HCT116 (cell line): ENCODE results near the gene SERPINA10.

Experiments
- CBX3 ChIP-seq: IDR thresholded peaks from 2 replicates; pipeline ENCODE4 v1.6.1; 2012; ENCODE audit warnings: low read depth
- EGR1 ChIP-seq: IDR thresholded peaks from 2 replicates; pipeline ENCODE4 v1.6.1; 2012; ENCODE audit warnings: low read depth
- EZH2 ChIP-seq: fragments of 200-600 bp; sonication (generic); IDR thresholded peaks from 2 replicates; pipeline ENCODE4 v1.6.1; 2017; ENCODE audit warnings: antibody characterized with exemption, mixed run types
- JUND ChIP-seq: IDR thresholded peaks from 2 replicates; pipeline ENCODE4 v1.6.1; 2012
- POLR2A ChIP-seq: IDR thresholded peaks from 2 replicates; pipeline ENCODE4 v1.7.0; 2011; ENCODE audit warnings: borderline replicate concordance; ENCODE audit not compliant: insufficient read depth, insufficient read length; ENCODE audit errors: extremely low read depth
- POLR2AphosphoS5 ChIP-seq: IDR thresholded peaks from 2 replicates; pipeline ENCODE4 v1.6.1; 2011; ENCODE audit warnings: mild to moderate bottlenecking, low read depth, low read length, moderate library complexity
- TF ChIP-seq, protein P1 (sequence below), 3 experiments: fragments of 200-600 bp in 1 of 3; sonication (generic) in 1 of 3; IDR thresholded peaks in 2 of 3; conservative IDR thresholded peaks in 1 of 3; 2 replicates each; pipeline ENCODE4 v1.5.1; 2012 to 2017; ENCODE audit warnings: low read depth in 2 of 3, low read length in 2 of 3, antibody characterized with exemption in 1 of 3, borderline replicate concordance in 1 of 3, control low read depth in 1 of 3, mild to moderate bottlenecking in 1 of 3, mixed read lengths in 1 of 3, mixed run types in 1 of 3, moderate library complexity in 1 of 3; ENCODE audit not compliant: insufficient read depth in 1 of 3
- TF ChIP-seq, protein P2 (sequence below): IDR thresholded peaks from 2 replicates; pipeline ENCODE4 v1.6.1; 2012; ENCODE audit warnings: low read depth

DNA sequence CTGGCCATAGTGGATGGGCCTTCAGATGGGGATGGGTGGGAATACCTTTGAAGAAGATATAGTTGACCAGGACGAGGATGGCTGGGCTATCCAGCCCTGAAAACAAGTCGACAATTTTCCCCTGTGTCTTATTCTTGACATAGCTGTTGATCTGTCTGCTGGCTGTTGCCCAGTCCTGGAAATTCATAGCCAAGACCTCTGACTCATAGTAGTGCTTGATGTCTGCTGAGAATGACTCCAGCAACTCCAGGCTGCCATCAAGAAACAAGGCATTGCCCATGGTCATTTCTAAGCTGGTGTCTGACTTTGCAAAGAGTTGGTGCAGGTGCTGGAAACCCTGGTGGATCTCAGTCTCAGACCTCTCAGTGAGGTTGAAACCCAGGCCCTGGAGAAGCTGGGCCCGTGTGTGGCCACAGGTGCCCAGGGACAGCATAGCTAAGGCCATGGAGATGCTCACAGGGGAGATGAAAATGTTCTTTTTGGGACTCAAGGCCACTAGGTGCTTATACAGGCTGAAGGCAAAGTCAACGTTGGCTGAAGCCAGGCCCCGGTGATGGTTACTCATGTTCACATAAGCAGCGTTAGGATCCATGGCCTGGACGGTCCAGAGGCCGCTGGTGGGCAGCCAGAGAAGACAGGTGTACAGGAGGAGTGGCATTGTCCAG, 21.1 kb upstream of the SERPINA10 start:
- TF ChIP-seq, protein P1, sequence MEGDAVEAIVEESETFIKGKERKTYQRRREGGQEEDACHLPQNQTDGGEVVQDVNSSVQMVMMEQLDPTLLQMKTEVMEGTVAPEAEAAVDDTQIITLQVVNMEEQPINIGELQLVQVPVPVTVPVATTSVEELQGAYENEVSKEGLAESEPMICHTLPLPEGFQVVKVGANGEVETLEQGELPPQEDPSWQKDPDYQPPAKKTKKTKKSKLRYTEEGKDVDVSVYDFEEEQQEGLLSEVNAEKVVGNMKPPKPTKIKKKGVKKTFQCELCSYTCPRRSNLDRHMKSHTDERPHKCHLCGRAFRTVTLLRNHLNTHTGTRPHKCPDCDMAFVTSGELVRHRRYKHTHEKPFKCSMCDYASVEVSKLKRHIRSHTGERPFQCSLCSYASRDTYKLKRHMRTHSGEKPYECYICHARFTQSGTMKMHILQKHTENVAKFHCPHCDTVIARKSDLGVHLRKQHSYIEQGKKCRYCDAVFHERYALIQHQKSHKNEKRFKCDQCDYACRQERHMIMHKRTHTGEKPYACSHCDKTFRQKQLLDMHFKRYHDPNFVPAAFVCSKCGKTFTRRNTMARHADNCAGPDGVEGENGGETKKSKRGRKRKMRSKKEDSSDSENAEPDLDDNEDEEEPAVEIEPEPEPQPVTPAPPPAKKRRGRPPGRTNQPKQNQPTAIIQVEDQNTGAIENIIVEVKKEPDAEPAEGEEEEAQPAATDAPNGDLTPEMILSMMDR (IDR thresholded peaks at IDR 0.05 in 2 of 3, conservative IDR thresholded peaks at IDR 0.05 in 1 of 3; ENCODE audit: borderline replicate concordance in 1 of 3, insufficient read depth in 1 of 3, low read depth in 2 of 3, low read length in 2 of 3), result no peak
- TF ChIP-seq EGR1 (no peak), CBX3 (no peak), EZH2 (no peak), POLR2A (no peak), POLR2AphosphoS5 (no peak), JUND (no peak)
- TF ChIP-seq, protein P2, sequence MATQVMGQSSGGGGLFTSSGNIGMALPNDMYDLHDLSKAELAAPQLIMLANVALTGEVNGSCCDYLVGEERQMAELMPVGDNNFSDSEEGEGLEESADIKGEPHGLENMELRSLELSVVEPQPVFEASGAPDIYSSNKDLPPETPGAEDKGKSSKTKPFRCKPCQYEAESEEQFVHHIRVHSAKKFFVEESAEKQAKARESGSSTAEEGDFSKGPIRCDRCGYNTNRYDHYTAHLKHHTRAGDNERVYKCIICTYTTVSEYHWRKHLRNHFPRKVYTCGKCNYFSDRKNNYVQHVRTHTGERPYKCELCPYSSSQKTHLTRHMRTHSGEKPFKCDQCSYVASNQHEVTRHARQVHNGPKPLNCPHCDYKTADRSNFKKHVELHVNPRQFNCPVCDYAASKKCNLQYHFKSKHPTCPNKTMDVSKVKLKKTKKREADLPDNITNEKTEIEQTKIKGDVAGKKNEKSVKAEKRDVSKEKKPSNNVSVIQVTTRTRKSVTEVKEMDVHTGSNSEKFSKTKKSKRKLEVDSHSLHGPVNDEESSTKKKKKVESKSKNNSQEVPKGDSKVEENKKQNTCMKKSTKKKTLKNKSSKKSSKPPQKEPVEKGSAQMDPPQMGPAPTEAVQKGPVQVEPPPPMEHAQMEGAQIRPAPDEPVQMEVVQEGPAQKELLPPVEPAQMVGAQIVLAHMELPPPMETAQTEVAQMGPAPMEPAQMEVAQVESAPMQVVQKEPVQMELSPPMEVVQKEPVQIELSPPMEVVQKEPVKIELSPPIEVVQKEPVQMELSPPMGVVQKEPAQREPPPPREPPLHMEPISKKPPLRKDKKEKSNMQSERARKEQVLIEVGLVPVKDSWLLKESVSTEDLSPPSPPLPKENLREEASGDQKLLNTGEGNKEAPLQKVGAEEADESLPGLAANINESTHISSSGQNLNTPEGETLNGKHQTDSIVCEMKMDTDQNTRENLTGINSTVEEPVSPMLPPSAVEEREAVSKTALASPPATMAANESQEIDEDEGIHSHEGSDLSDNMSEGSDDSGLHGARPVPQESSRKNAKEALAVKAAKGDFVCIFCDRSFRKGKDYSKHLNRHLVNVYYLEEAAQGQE, result no peak
